Dermis blood vessel endothelial cell (primary cell): ENCODE results near the gene PRKAG2. TPM values are rescaled to one million over a fixed set of nuclear protein-coding genes. Genes with fewer than 3 reads are reported as not detected.
A peak's percentile ranks its signal among the peaks of the same experiment; 100 is the strongest.

Source experiments
- DNase-seq: peaks from one replicate; pipeline ENCODE4 v3.0.0; 2010
- total RNA-seq: library from RNA; depleted of rRNA; stranded (reverse); fragments of >200 nt; gene quantifications from 2 replicates; pipeline ENCODE4 v1.2.3, GENCODE V29; 2014

The PRKAG2 gene
- total RNA-seq, 1 donor from 2014 or later: 16.8 TPM

DNA sequence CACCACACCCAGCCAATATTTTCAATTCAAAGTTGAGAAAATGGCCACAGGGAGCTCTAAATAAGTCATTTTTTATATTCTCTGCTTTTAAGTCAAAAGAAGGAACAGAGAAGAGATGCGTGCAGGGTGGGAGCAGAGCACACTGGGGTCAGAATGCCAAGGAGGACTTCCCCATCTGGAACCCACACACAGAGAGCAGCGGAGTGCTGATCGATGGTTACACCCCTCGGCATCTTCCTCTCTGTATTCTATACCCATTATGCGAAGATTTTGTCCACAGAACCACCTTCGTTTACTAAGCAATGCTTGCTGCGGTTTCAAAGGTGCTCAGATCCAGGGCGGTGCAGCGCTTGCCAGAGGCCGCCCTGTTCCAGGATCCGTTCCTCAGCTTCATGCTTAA, 265.9 kb downstream of the PRKAG2 start:
- no peak for DNase-seq

DNA sequence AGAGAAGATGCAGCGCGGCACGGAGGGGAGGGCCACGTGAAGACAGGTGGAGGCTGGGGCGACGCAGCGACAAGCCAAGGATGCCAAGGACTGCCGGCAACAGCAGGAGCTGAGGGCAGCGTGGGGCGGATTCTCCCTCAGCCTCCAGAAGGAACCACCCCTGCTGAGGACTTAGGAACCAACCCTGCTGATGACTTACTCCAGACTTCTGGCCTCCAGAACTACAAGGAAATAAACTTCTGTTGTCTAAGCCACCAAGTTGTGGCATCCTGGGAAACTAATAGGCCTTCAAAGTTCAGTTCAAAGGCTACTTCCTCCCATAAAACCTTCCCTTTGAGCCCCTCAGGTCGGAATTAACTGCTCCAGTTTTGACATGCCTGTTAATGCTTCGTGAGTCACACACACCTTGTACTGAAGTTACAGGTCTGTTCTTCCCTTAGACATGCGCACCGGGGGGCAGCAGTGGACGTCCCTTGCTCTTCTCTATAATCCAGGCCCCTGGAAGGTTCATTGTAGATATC, 268.8 kb downstream of the PRKAG2 start:
- peak; percentile 55 for DNase-seq

GRCh38 chr7:151607464-151607867, 269.4 kb downstream of the PRKAG2 start:
- peak; percentile 44 for DNase-seq

DNA sequence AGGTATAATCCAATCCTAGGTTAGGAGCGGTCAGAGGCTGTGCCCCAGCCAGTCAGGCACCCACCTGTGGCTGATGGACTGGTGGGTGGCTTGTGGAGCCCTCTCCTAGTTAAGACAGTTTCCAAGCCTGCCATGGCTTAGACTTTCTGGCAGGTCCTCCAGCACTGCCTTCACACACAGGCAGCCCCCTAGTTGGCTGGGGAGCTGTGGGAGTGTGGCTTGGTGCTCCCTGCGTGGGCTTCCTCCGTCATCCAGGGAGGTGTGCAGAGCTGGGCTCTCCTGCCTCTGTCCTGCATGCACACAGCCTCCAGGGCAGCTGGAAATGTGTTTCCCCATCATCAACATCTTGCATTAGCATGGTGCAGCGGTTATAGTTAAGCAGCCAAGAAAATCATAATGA, 273.0 kb downstream of the PRKAG2 start:
- DNase-seq: no peak

- no peak for DNase-seq
Measured at GRCh38 chr7:151601521-151602305, 275.2 kb downstream of the PRKAG2 start.

DNA sequence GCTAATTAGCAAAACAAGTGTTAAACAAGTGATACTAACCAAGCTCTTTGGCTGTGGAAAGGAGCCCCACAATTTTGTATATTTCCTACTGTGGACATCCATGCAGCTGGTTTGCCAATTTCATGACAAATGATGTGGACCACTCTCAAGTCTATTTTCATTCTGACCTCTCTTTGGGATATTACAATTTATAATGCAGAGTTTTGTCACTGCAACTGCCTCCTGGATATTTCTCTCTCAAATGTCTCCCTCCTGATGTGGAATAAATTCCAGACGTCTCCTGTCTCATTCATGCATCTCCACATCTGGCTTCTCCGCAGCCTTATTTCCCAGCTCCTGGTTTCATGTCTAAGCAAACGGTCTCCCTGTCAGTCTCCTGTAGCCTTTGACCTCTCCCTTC, 276.6 kb downstream of the PRKAG2 start:
- no peak for DNase-seq

GRCh38 chr7:151599401-151600227, 277.3 kb downstream of the PRKAG2 start:
- peak; percentile 90 for DNase-seq

- DNase-seq: peak; percentile 26
Measured at GRCh38 chr7:151597541-151598444, 279.1 kb downstream of the PRKAG2 start.

- peak; percentile 54 for DNase-seq
Measured at GRCh38 chr7:151595702-151596350, 281.1 kb downstream of the PRKAG2 start.

GRCh38 chr7:151592868-151593486, 283.9 kb downstream of the PRKAG2 start:
- DNase-seq: peak; percentile 93

GRCh38 chr7:151592330-151592729, 284.6 kb downstream of the PRKAG2 start:
- no peak for DNase-seq

- DNase-seq: no peak
Measured at GRCh38 chr7:151591866-151592265, 285.0 kb downstream of the PRKAG2 start.

DNA sequence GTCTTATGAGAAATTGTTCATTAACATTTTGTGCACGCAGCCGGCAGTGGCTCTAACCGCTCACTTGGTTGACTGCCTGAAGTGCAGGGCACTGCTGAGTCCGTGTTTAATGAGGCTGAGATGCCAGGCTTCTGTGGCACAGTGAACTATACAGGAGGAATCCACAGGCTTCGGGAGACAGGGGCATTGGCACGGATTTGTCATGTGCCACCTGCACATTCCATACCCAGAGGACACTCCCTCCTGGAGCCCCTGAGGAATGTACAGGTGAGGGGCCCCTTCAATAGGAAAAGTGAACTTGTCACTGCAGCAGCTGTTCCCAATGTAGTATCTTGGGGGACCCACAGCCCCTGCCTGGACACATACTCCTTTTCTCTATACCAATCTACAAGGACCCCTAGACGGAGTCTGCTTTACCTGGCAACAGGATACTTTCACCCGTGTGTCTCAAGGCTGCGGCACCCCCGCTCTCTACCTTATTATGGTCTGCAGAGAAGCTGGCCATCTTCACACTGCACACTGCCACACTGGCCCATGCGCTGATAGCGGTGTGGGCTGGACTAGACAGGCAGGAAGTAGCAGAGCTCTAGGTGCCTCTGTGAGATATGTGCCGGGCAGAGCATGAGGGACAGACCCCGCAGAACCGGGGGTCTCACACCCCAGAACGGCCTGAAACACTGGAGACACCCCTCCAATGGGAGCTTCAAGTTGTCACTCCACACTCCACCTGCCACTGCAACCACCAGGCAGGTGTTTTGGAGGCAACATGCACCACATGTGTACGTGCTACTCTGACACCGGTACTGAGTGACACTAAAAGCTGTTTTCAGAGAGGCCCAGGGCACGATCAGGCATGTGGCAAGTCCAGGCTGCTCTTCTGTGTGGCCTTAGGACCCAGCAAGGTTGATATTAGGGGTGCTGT, 285.8 kb downstream of the PRKAG2 start:
- DNase-seq: peak; percentile 10

DNA sequence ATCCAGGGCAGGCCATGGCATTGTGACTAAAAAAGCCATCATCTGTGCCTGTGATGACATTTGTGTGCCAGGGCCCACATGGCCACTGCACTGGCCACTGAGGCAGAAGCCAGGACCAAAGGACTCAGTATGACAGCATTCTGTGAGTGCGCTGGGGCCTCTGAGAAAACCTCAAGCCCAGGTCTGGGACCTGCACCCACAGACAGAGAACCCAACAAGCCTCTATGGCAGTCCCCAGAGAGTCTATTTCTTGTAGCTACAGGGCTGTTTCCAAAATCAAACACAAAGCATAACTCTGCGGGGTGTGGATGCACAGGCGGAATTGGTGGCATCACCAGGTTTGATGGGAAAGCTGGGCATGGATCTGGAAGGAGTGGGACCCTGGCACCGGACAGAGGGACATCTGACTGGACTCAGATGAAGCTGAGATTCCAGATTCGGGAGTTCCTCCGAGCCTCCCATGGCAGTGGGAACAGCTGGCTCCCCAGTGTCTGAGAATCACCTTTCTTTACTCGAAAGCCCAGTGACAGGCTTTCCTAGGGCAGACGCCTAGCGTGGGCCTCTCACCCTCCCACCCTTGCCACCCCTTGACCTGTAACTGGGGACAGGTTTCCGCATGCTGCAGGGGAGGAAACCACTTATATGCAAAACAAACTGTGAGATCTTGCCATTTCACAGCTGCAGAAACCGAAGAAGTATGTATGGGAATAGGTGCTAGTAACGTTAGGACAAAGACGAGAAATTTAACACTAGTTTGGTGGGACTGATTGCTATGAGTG, 286.7 kb downstream of the PRKAG2 start:
- peak; percentile 63 for DNase-seq

DNA sequence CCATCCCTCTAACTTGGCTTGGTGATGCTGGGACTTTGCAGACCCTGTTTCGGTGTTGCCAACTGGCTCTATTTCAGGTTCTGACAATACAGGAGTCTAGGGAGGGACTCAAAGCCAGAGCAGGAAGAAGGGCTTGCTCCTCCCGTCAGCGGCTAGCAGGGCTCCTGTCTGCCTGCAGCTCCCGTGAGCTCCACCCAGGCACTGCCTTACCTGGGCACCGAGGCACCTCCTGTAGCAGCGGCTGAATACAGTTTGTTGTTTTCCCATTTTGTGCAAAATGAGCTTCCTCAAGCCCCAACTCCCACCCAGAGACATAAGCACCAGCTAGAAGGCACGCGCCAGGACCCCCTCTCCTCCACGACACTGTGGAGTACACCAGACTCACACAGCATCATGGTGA, 287.9 kb downstream of the PRKAG2 start:
- no peak for DNase-seq

DNA sequence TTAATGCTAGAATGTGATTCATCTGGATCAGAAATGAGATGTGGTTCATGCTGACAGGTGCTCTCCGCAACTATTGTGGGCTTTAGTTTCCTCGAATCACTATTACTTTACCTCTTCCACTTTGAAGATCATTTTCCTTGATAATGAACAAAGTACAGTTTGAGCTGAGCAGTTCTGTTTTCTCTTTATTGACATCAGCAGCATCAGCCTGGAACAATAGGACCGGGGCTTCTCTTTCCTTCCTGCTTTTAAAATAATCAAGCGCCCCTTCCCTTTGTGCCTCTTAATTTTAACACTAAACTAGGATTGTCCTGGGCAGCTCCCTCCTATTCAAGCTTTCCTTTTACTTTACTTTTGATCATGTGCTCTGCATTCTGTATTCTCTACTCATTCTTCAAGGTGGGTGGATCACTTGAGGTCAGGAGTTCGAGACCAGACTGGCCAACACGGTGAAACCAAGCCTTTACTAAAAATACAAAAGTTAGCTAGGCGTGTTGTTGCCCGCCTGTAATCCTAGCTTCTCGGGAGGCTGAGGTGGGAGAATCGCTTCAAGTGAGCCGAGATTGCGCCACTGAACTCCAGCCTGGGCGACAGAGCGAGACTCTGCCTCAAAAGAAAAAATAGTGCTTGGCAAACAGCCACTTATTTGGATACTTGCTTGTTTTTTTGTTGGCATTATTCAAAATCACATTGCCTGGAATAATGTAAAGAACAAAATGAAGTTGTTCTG, 290.2 kb downstream of the PRKAG2 start:
- peak; percentile 74 for DNase-seq

GRCh38 chr7:151585744-151586393, 291.0 kb downstream of the PRKAG2 start:
- peak; percentile 77 for DNase-seq

GRCh38 chr7:151581741-151582140, 295.2 kb downstream of the PRKAG2 start:
- DNase-seq: no peak
